IMR-90 (cell line): ENCODE data around the gene CTCFL. TPM values are rescaled to one million over a fixed set of nuclear protein-coding genes. Genes with fewer than 3 reads are reported as not detected.

Experiments used
- ATAC-seq: fragments of 200-7000 bp; cut with Tn5 transposase; 2 replicates; pipeline ENCODE4 v1.9.1; 2020; ENCODE audit warnings: low read depth, mild to moderate bottlenecking, moderate library complexity
- BruUV-seq: library from RNA; stranded (reverse); fragments of 400-500 nt; replicated peaks from 2 replicates; lab custom pipeline; 2021; lab: Mats Ljungman, UMichigan
- CTCF ChIA-PET: fragments of 300-600 bp; formaldehyde crosslinking; extraction: SDS; loops from one replicate; lab custom pipeline; 2021; ENCODE audit warnings: antibody characterized with exemption; lab: Yijun Ruan, JAX
- POLR2A ChIA-PET: fragments of 300-600 bp; sonication (Branson Sonifier 250); formaldehyde crosslinking; loops from one replicate; lab custom pipeline; 2022; ENCODE audit warnings: antibody characterized with exemption; ENCODE audit not compliant: unreplicated experiment; lab: Charles Lee
- DNase-seq: peaks from one replicate; pipeline ENCODE4 v3.0.0; 2013
- H2AFZ ChIP-seq: replicated peaks from 2 replicates; pipeline ENCODE3; 2013; ENCODE audit warnings: low read length, mild to moderate bottlenecking; ENCODE audit not compliant: poor library complexity
- H2AK5ac ChIP-seq: 2 replicates; pipeline ENCODE4 v1.6.1; 2013; ENCODE audit warnings: low read depth, low read length, inconsistent platforms
- H2AK9ac ChIP-seq: replicated peaks from 2 replicates; pipeline ENCODE3; 2013; ENCODE audit warnings: mild to moderate bottlenecking, low read depth, low read length, moderate library complexity; ENCODE audit not compliant: poor library complexity
- H2BK120ac ChIP-seq: 2 replicates; pipeline ENCODE4 v1.6.1; 2013; ENCODE audit warnings: low read depth, low read length, inconsistent platforms
- H2BK15ac ChIP-seq: 3 replicates; pipeline ENCODE4 v1.6.1; 2013; ENCODE audit warnings: low read depth, low read length, inconsistent platforms
- H2BK20ac ChIP-seq: 2 replicates; pipeline ENCODE4 v1.6.1; 2013; ENCODE audit warnings: low read depth, mild to moderate bottlenecking, inconsistent platforms, low read length, moderate library complexity
- H2BK5ac ChIP-seq: 2 replicates; pipeline ENCODE4 v1.6.1; 2013; ENCODE audit warnings: mild to moderate bottlenecking, low read depth, low read length, inconsistent platforms; ENCODE audit not compliant: poor library complexity, severe bottlenecking
- H3K14ac ChIP-seq: replicated peaks from 2 replicates; pipeline ENCODE4 v1.6.1; 2013; ENCODE audit warnings: low read depth, low read length, inconsistent platforms
- H3K18ac ChIP-seq: 2 replicates; pipeline ENCODE4 v1.6.1; 2013; ENCODE audit warnings: low read depth, low read length, control low read depth
- H3K23ac ChIP-seq: 2 replicates; pipeline ENCODE4 v1.6.1; 2013; ENCODE audit warnings: low read depth, low read length, inconsistent platforms
- H3K27ac ChIP-seq: 2 replicates; pipeline ENCODE4 v1.5.1; 2013; ENCODE audit warnings: mild to moderate bottlenecking, control low read depth, low read length; ENCODE audit not compliant: insufficient read depth
- H3K27me3 ChIP-seq: 2 replicates; pipeline ENCODE4 v1.6.1; 2013; ENCODE audit warnings: low read length; ENCODE audit not compliant: control insufficient read depth, insufficient read depth
- H3K36me3 ChIP-seq: 2 replicates; pipeline ENCODE4 v1.6.1; 2013; ENCODE audit warnings: low read length, mixed read lengths; ENCODE audit not compliant: control insufficient read depth, insufficient read depth
- H3K4ac ChIP-seq: 2 replicates; pipeline ENCODE4 v1.6.1; 2013; ENCODE audit warnings: low read depth, low read length, inconsistent platforms
- H3K4me1 ChIP-seq: 2 replicates; pipeline ENCODE4 v1.6.1; 2013; ENCODE audit warnings: low read length, mixed read lengths; ENCODE audit not compliant: control insufficient read depth, insufficient read depth
- H3K4me2 ChIP-seq: 2 replicates; pipeline ENCODE4 v1.6.1; 2013; ENCODE audit warnings: low read depth, mild to moderate bottlenecking, control low read depth, low read length, moderate library complexity
- H3K4me3 ChIP-seq: 2 replicates; pipeline ENCODE4 v1.5.1; 2013; ENCODE audit warnings: low read depth, mild to moderate bottlenecking, control low read depth, low read length, moderate library complexity; ENCODE audit not compliant: insufficient read depth
- H3K56ac ChIP-seq: 2 replicates; pipeline ENCODE4 v1.6.1; 2013; ENCODE audit warnings: low read length, inconsistent platforms; ENCODE audit not compliant: insufficient read depth; ENCODE audit errors: extremely low read depth
- H3K79me1 ChIP-seq, 2 experiments: 2 replicates each; pipeline ENCODE4 v1.6.1; 2013; ENCODE audit warnings: low read length in 2 of 2, inconsistent platforms in 1 of 2, low read depth in 1 of 2
- H3K9ac ChIP-seq: 2 replicates; pipeline ENCODE4 v1.6.1; 2013; ENCODE audit warnings: low read depth, low read length, control low read depth
- H3K9me1 ChIP-seq: 2 replicates; pipeline ENCODE4 v1.6.1; 2013; ENCODE audit warnings: low read length, inconsistent platforms; ENCODE audit not compliant: insufficient read depth
- H3K9me3 ChIP-seq: 2 replicates; pipeline ENCODE4 v1.6.1; 2013; ENCODE audit warnings: low read length; ENCODE audit not compliant: control insufficient read depth, insufficient read depth
- H4K20me1 ChIP-seq: 2 replicates; pipeline ENCODE4 v1.6.1; 2013; ENCODE audit warnings: low read length, inconsistent platforms; ENCODE audit not compliant: insufficient read depth
- H4K5ac ChIP-seq: 2 replicates; pipeline ENCODE4 v1.6.1; 2013; ENCODE audit warnings: mild to moderate bottlenecking, low read depth, low read length, control low read depth
- H4K8ac ChIP-seq, 2 experiments: 2 replicates each; pipeline ENCODE4 v1.6.1; 2013; ENCODE audit warnings: low read depth in 2 of 2, low read length in 2 of 2, control low read depth in 1 of 2, inconsistent platforms in 1 of 2
- H4K91ac ChIP-seq: 2 replicates; pipeline ENCODE4 v1.6.1; 2013; ENCODE audit warnings: low read depth, low read length, inconsistent platforms; ENCODE audit not compliant: insufficient read depth
- BHLHE40 ChIP-seq: fragments of 150-350 bp; IDR thresholded peaks from 2 replicates; pipeline ENCODE4 v1.6.1; 2016; ENCODE audit warnings: mild to moderate bottlenecking, low read depth, low read length
- CEBPB ChIP-seq: IDR thresholded peaks from 2 replicates; pipeline ENCODE4 v1.6.1; 2012; ENCODE audit warnings: low read depth, low read length, improper control_type of control experiment
- CHD1 ChIP-seq: IDR thresholded peaks from 2 replicates; pipeline ENCODE4 v1.6.1; 2012; ENCODE audit warnings: low read depth, low read length, improper control_type of control experiment
- CTCF ChIP-seq: conservative IDR thresholded peaks from 2 replicates; pipeline ENCODE4 v1.5.1; 2012; ENCODE audit warnings: mild to moderate bottlenecking, low read depth, low read length, improper control_type of control experiment
- FOS ChIP-seq: fragments of 150-350 bp; IDR thresholded peaks from 2 replicates; pipeline ENCODE4 v1.6.1; 2016; ENCODE audit warnings: low read depth, low read length
- MAFK ChIP-seq: IDR thresholded peaks from 2 replicates; pipeline ENCODE4 v1.6.1; 2012; ENCODE audit warnings: low read depth, low read length, improper control_type of control experiment
- MAZ ChIP-seq: IDR thresholded peaks from 2 replicates; pipeline ENCODE4 v1.6.1; 2012; ENCODE audit warnings: low read depth, mild to moderate bottlenecking, low read length, improper control_type of control experiment, moderate library complexity, borderline replicate concordance
- NFE2L2 ChIP-seq: fragments of 150-350 bp; IDR thresholded peaks from 2 replicates; pipeline ENCODE4 v1.6.1; 2016; ENCODE audit warnings: low read depth, mild to moderate bottlenecking, low read length
- POLR2A ChIP-seq: IDR thresholded peaks from 2 replicates; pipeline ENCODE4 v1.6.1; 2012; ENCODE audit warnings: mild to moderate bottlenecking, low read depth, low read length
- RAD21 ChIP-seq: IDR thresholded peaks from 2 replicates; pipeline ENCODE4 v1.6.1; 2012; ENCODE audit warnings: low read length, improper control_type of control experiment
- RCOR1 ChIP-seq: IDR thresholded peaks from 2 replicates; pipeline ENCODE4 v1.6.1; 2012; ENCODE audit warnings: mild to moderate bottlenecking, low read length, improper control_type of control experiment; ENCODE audit not compliant: insufficient replicate concordance
- RFX5 ChIP-seq: IDR thresholded peaks from 2 replicates; pipeline ENCODE4 v1.8.0; 2012; ENCODE audit warnings: low read depth, mild to moderate bottlenecking, low read length, moderate library complexity
- SMC3 ChIP-seq: fragments of 150-350 bp; IDR thresholded peaks from 2 replicates; pipeline ENCODE4 v1.6.1; 2016; ENCODE audit warnings: low read depth, mild to moderate bottlenecking, antibody characterized with exemption, low read length, moderate library complexity
- USF2 ChIP-seq: fragments of 150-350 bp; IDR thresholded peaks from 2 replicates; pipeline ENCODE4 v1.6.1; 2017; ENCODE audit warnings: mild to moderate bottlenecking, antibody characterized with exemption, low read length, low read depth
- WGBS, 2 experiments: methylation state at CpG; one replicate each; pipeline versions ENCODE4 v1.1.5 to v1.1.7; 2013; ENCODE audit warnings: missing lambda C conversion rate in 2 of 2; ENCODE audit not compliant: insufficient read length in 1 of 2; ENCODE audit errors: extremely low coverage in 2 of 2; 5-methylcytosine and 5-hydroxymethylcytosine counted together
- dilution Hi-C: fragments of 300-500 bp; cut with HindIII; formaldehyde crosslinking; loops from one replicate; pipeline ENCODE4 v1.14.3; 2018; ENCODE audit warnings: low sequenced_read_pairs; ENCODE audit not compliant: unreplicated experiment
- in situ Hi-C: fragments of 300-500 bp; cut with MboI; formaldehyde crosslinking; loops from 3 replicates; pipeline ENCODE4 v1.14.3; 2019; ENCODE audit warnings: low sequenced_read_pairs, inconsistent platforms, mixed read lengths
- intact Hi-C: fragments of 100-400 bp; cut with micrococcal nuclease; formaldehyde crosslinking; loops from 2 replicates; pipeline ENCODE4 v1.10.0; 2022
- polyA plus RNA-seq, 3 experiments: library from polyadenylated mRNA; depleted of rRNA; stranded (reverse); fragments of >200 nt; gene quantifications; 2 replicates each; pipeline ENCODE4 v1.2.3, GENCODE V29; 2012; ENCODE audit warnings: low replicate concordance in 1 of 3
- total RNA-seq: library from RNA; depleted of rRNA; stranded (reverse); fragments of >200 nt; gene quantifications from 2 replicates; pipeline ENCODE4 v1.2.3, GENCODE V29; 2012

Gene CTCFL
- total and polyA plus RNA-seq, 2 of the 4 experiments (the other 2 are of a cell fraction) = not detected

- Histone ChIP-seq H3K4ac (no peak overlapping the region), H3K9me3 (no peaks in the 10 kb centered on the region), H4K5ac (no peak overlapping the region), H2AK5ac (no peak overlapping the region), H2BK120ac (no peak overlapping the region), H4K20me1 (no peaks in the 10 kb centered on the region), H3K4me2 (no peak overlapping the region), H3K9ac (no peak overlapping the region), H2AK9ac (no peak overlapping the region), H3K27ac (no peak overlapping the region), H3K14ac (no peak overlapping the region), H2BK20ac (no peak overlapping the region), H3K23ac (no peak overlapping the region), H3K56ac (no peak overlapping the region), H3K36me3 (no peaks in the 10 kb centered on the region), H3K4me3 (no peak overlapping the region), H3K27me3 (peaks cover 2% of the 10 kb centered on the region), H3K9me1 (no peaks in the 10 kb centered on the region), H3K79me1 (no peaks in the 10 kb centered on the region), H3K4me1 (no peaks in the 10 kb centered on the region), H3K18ac (no peak overlapping the region), H4K8ac (no peak overlapping the region), H2AFZ (no peak overlapping the region), H2BK5ac (no peak overlapping the region), H4K91ac (no peak overlapping the region), H2BK15ac (no peak overlapping the region)
- TF ChIP-seq RFX5 (no peak), CTCF (no peak), CHD1 (no peak), FOS (no peak), NFE2L2 (no peak), RAD21 (no peak), CEBPB (no peak), POLR2A (no peak), USF2 (no peak), SMC3 (no peak), MAZ (no peak), MAFK (no peak), RCOR1 (no peak), BHLHE40 (no peak)
- in situ Hi-C loops = no loop called here
- DNase-seq (no peak), ATAC-seq (no peak)
- no TSS peak for BruUV-seq
- CTCF ChIA-PET = no interaction called here
- intact Hi-C loops = loop anchor here (5.0 kb wide), 1 partner anchor 924 kb away; no protein-coding TSS in a partner anchor
- 67% methylated on average over 1 of the region's 6 CpGs; no CpG with 5 or more reads in 1 of the 2 experiments for WGBS, 2 experiments
- dilution Hi-C loops = no loop called here
- POLR2A ChIA-PET = no interaction called here
Measured at GRCh38 chr20:57491373-57491772, 33.6 kb downstream of the CTCFL start.
